Ovary (tissue), 9 donors: ENCODE data around the gene ACSM5. TPM values are rescaled to one million over a fixed set of nuclear protein-coding genes. Genes with fewer than 3 reads are reported as not detected.

Experiments
- DNase-seq, 5 donors: peaks; one replicate each; pipeline ENCODE4 v3.0.0-alpha.2; 2019 to 2020
- H3K27ac ChIP-seq, 2 donors: fragments of 200-600 bp; one replicate each; pipeline versions ENCODE4 v1.5.1 to v1.8.0; 2019 to 2022
- H3K27me3 ChIP-seq: fragments of 200-600 bp; one replicate; pipeline ENCODE4 v1.8.0; 2022
- H3K36me3 ChIP-seq: fragments of 200-600 bp; sonication (generic); one replicate; pipeline ENCODE4 v1.5.1; 2019
- H3K4me1 ChIP-seq: one replicate; pipeline ENCODE4 v1.8.1; 2013; ENCODE audit warnings: mild to moderate bottlenecking, moderate library complexity; ENCODE audit not compliant: insufficient read depth
- H3K4me3 ChIP-seq: fragments of 200-600 bp; sonication (generic); one replicate; pipeline ENCODE4 v1.5.1; 2017
- H3K9me3 ChIP-seq, 2 donors: fragments of 200-600 bp in 1 of 2; sonication (generic) in 1 of 2; one replicate each; pipeline versions ENCODE4 v1.5.1 to v1.8.1; 2013 to 2019; ENCODE audit warnings: mild to moderate bottlenecking in 1 of 2, moderate library complexity in 1 of 2
- EP300 ChIP-seq: sonication (generic); formaldehyde crosslinking; IDR thresholded peaks from one replicate; pipeline ENCODE4 v1.6.1; 2017; ENCODE audit warnings: antibody characterized with exemption
- POLR2A ChIP-seq: fragments of 450-650 bp; IDR thresholded peaks from one replicate; pipeline ENCODE4 v1.6.1; 2017; ENCODE audit warnings: antibody characterized with exemption, mild to moderate bottlenecking, moderate library complexity
- WGBS, 3 donors: extraction: QIAGEN DNeasy Blood & Tissue Kit in 1 of 3; methylation state at CpG; one replicate each; pipeline versions ENCODE4 v1.1.5 to v1.1.7; 2013 to 2017; 5-methylcytosine and 5-hydroxymethylcytosine counted together
- intact Hi-C, 4 donors: fragments of 100-400 bp; cut with DNase I; formaldehyde crosslinking; loops; one replicate each; pipeline versions ENCODE4 v1.11.0 to v1.15.1; 2022 to 2023
- polyA plus RNA-seq, 2 donors: library from polyadenylated mRNA; stranded (reverse); fragments of 200-250 nt in 1 of 2; fragments of 350-450 nt in 1 of 2; fragmentation: Illumina TruSeq in 1 of 2; extraction: RNeasy Lipid Tissue Mini Kit (QIAGEN cat#74804) in 1 of 2; gene quantifications; one replicate each; pipeline ENCODE4 v1.2.3, GENCODE V29; 2013 to 2014
- total RNA-seq, 7 donors: library from RNA; depleted of rRNA in 2 of 7; stranded (reverse); fragments of >200 nt in 2 of 7; fragmentation: NEBNext Ultra II Directional in 3 of 7; extraction: Animal tissue kit (Norgen Biotek cat#: 25700) in 3 of 7; gene quantifications; one replicate each; pipeline versions ENCODE4 v1.1.0 to v1.2.4, GENCODE V29; 2016 to 2023
- TF ChIP-seq, protein P1 (sequence below), 3 donors: fragments of 450-650 bp in 2 of 3; fragments of 200-600 bp in 1 of 3; IDR thresholded peaks; one replicate each; pipeline versions ENCODE4 v1.5.1 to v1.8.0; 2016 to 2022; ENCODE audit warnings: antibody characterized with exemption in 3 of 3, mild to moderate bottlenecking in 1 of 3
- donor health status: DM: no; HTN: no; CAD: no; lungs with moderate emphysema.
- donor health status: DM: no; HTN: no; CAD: no.
- donor health status: Bipolar disorder and iron deficiency.
- donor health status: DM: yes; HTN: yes; CAD: no.
- donor health status: DM: no; HTN: no; CAD: no.
- donor health status: DM: yes; HTN: yes; CAD: no.

Gene ACSM5
- total and polyA plus RNA-seq, 9 donors = 0.24 to 2.2 (median 1.2) TPM

DNA sequence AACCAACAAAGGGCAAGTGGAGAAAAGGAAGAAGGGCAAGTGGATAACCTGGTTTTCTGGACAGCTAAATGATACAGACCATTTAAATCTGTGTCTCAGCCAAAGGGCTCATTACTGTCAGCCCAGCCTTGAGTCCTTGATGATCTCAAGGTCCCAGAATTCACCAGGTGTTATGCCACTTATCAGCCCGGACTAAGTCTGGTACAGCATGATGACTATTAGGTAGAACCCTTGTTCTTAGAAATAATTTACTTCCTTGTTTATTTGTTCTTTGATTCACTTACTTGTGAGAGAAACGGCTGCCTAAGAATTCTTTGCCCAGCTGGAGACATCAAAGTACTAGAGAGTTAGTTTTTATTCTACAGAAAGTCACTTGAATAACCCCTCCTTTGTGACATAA lies 8.3 kb upstream of the ACSM5 start:
- Histone ChIP-seq H3K36me3 (no peaks in the 10 kb centered on the region), H3K4me1 (no peaks in the 10 kb centered on the region), H3K4me3 (no peak overlapping the region), H3K27ac (no peak overlapping the region), H3K27me3 (no peaks in the 10 kb centered on the region), H3K9me3 (no peaks in the 10 kb centered on the region)
- intact Hi-C loops = no loop called here
- 31 to 39% (median 34%) methylated on average over 2 of the region's 2 CpGs for WGBS, 3 donors
- DNase-seq = no peak
- TF ChIP-seq, protein P1, sequence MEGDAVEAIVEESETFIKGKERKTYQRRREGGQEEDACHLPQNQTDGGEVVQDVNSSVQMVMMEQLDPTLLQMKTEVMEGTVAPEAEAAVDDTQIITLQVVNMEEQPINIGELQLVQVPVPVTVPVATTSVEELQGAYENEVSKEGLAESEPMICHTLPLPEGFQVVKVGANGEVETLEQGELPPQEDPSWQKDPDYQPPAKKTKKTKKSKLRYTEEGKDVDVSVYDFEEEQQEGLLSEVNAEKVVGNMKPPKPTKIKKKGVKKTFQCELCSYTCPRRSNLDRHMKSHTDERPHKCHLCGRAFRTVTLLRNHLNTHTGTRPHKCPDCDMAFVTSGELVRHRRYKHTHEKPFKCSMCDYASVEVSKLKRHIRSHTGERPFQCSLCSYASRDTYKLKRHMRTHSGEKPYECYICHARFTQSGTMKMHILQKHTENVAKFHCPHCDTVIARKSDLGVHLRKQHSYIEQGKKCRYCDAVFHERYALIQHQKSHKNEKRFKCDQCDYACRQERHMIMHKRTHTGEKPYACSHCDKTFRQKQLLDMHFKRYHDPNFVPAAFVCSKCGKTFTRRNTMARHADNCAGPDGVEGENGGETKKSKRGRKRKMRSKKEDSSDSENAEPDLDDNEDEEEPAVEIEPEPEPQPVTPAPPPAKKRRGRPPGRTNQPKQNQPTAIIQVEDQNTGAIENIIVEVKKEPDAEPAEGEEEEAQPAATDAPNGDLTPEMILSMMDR (IDR thresholded peaks at IDR 0.05) = no peak
- TF ChIP-seq EP300 (no peak), POLR2A (no peak)

GRCh38 chr16:20401475-20402016 lies 7.8 kb upstream of the ACSM5 start:
- Histone ChIP-seq H3K27me3 (no peaks in the 10 kb centered on the region), H3K36me3 (no peaks in the 10 kb centered on the region), H3K27ac (no peak overlapping the region), H3K9me3 (no peaks in the 10 kb centered on the region), H3K4me1 (no peaks in the 10 kb centered on the region), H3K4me3 (no peak overlapping the region)
- intact Hi-C loops = no loop called here
- DNase-seq = no peak
- TF ChIP-seq, protein P1 (IDR thresholded peaks at IDR 0.05) = no peak
- TF ChIP-seq POLR2A (no peak), EP300 (no peak)
- WGBS, 3 donors = 72 to 76% (median 74%) methylated on average over 8 of the region's 8 CpGs

DNA sequence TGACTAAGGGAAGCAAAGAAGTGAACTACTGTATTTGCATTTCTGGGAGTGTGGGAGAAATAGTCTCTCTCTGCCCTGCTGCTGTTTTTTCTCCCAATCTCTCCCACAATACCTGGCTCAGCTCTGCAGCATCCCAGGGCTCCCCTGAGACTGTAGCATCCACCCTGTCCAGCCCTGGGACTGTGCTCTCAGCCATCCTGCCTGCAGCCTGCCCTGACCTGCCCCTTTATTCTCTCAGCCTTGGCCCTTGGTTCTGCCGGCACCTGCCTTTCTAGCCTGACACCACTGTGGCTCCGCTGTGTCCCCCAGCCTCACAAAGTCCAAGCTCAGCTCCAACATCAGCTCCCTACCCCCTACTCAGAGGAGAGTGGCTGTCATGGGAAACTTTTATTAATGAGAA lies 6.7 kb upstream of the ACSM5 start:
- no peak overlapping the region for H3K27ac ChIP-seq
- no peaks in the 10 kb centered on the region for H3K36me3 ChIP-seq
- H3K27me3 ChIP-seq = no peaks in the 10 kb centered on the region
- no peaks in the 10 kb centered on the region for H3K9me3 ChIP-seq
- WGBS, 3 donors = 81 to 91% (median 87%) methylated on average over 2 of the region's 2 CpGs
- H3K4me1 ChIP-seq = no peaks in the 10 kb centered on the region
- intact Hi-C loops = no loop called here
- DNase-seq = no peak
- TF ChIP-seq, protein P1 (IDR thresholded peaks at IDR 0.05) = no peak
- TF ChIP-seq POLR2A = no peak
- no peak for TF ChIP-seq EP300
- no peak overlapping the region for H3K4me3 ChIP-seq

DNA sequence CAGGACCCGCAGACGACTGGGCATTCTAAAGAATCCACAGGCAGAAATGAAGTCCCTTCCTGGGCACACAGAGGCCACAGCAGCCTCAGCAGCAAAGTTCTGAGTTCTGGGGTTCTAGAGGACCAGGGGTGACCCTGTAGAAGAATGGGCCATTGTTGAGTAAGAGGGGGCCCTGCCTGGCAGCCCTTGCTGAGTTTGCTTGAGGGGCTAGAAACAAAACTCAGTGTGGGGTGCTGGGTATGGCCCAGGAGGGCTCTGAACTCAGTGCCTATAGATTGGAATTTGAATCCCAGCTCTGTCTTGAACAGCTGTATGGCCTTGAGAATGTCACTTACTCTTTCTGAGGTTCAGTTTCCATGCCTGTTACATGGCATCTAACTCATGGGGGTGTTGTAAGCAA lies 4.7 kb upstream of the ACSM5 start, which contains the start of gene PDILT:
PDILT (minus strand) TSS at position 101 of the 400 bp plus-strand sequence. CDS start 5,437 bp downstream, outside the sequence.
- 81 to 99% (median 91%) methylated on average over 2 of the region's 2 CpGs for WGBS, 3 donors
- DNase-seq = no peak
- H3K36me3 ChIP-seq = no peaks in the 10 kb centered on the region
- intact Hi-C loops = no loop called here
- H3K4me3 ChIP-seq = no peak within 1 kb of the TSS
- peaks cover 2% of the 10 kb centered on the region for H3K4me1 ChIP-seq
- no peak within 1 kb of the TSS for H3K27ac ChIP-seq
- TF ChIP-seq EP300 = no peak
- TF ChIP-seq POLR2A = no peak
- TF ChIP-seq, protein P1 (IDR thresholded peaks at IDR 0.05) = no peak
- H3K27me3 ChIP-seq = no peaks in the 10 kb centered on the region
- no peaks in the 10 kb centered on the region for H3K9me3 ChIP-seq
